OCI-LY7 (cell line): ENCODE results near the gene SEMA5A.

Experiments used
- EZH2phosphoT487 ChIP-seq: fragments of 200-600 bp; sonication (generic); IDR thresholded peaks from 2 replicates; pipeline ENCODE4 v1.6.1; 2018; ENCODE audit warnings: low read depth, borderline replicate concordance, mild to moderate bottlenecking, mixed run types, antibody characterized with exemption, low read length, moderate library complexity, mixed read lengths
- TF ChIP-seq, protein P1 (sequence below): fragments of 200-600 bp; sonication (generic); conservative IDR thresholded peaks from 2 replicates; pipeline ENCODE4 v1.5.1; 2014; ENCODE audit warnings: mild to moderate bottlenecking, antibody characterized with exemption, low read length, moderate library complexity, mixed read lengths

DNA sequence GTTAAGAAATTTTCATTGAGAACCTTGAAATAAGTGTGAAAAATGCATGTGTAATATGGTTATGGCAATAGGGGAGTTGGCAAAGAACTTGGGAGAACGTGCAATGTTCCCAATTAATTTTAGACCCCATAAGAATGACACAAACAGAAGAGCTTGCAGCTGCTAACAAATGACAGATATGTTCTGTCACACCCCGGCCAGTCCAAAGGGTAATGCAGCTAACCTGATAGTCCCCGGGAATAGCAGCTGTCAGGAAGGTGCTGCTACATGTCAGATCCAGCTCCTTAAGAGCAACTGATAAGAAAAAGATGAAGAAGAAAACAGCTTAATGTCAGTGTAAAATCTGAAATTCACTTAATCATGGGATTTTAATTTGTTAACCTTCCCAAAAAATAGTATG is 30.4 kb downstream of the SEMA5A start:
- TF ChIP-seq, protein P1, sequence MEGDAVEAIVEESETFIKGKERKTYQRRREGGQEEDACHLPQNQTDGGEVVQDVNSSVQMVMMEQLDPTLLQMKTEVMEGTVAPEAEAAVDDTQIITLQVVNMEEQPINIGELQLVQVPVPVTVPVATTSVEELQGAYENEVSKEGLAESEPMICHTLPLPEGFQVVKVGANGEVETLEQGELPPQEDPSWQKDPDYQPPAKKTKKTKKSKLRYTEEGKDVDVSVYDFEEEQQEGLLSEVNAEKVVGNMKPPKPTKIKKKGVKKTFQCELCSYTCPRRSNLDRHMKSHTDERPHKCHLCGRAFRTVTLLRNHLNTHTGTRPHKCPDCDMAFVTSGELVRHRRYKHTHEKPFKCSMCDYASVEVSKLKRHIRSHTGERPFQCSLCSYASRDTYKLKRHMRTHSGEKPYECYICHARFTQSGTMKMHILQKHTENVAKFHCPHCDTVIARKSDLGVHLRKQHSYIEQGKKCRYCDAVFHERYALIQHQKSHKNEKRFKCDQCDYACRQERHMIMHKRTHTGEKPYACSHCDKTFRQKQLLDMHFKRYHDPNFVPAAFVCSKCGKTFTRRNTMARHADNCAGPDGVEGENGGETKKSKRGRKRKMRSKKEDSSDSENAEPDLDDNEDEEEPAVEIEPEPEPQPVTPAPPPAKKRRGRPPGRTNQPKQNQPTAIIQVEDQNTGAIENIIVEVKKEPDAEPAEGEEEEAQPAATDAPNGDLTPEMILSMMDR, result no peak
- TF ChIP-seq EZH2phosphoT487, result no peak
